K562 (cell line): ENCODE results near the gene RNPEPL1. TPM values are rescaled to one million over a fixed set of nuclear protein-coding genes. Genes with fewer than 3 reads are reported as not detected.

Experiments used
- ATAC-seq: fragments of 200-7000 bp; cut with Tn5 transposase; 3 replicates; pipeline ENCODE4 v1.9.1; 2020; ENCODE audit warnings: moderate library complexity
- BruUV-seq: library from RNA; stranded (reverse); fragments of 400-500 nt; replicated peaks from 2 replicates; lab custom pipeline; 2021; lab: Mats Ljungman, UMichigan
- CTCF ChIA-PET: fragments of 300-600 bp; formaldehyde crosslinking; extraction: SDS; loops from one replicate; lab custom pipeline; 2021; ENCODE audit warnings: low intra/inter-chr PET ratio; lab: Yijun Ruan, JAX
- POLR2A ChIA-PET: fragments of 300-600, 350-650 bp; sonication (Branson Sonifier 250); formaldehyde crosslinking; extraction: SDS; loops from one replicate; lab custom pipeline; 2021; ENCODE audit warnings: antibody characterized with exemption, inconsistent platforms; lab: Yijun Ruan, JAX
- DNase-seq, 4 experiments: peaks; one replicate each; pipeline versions ENCODE4 v3.0.0 to v3.0.0-alpha.2; 2011 to 2018; ENCODE audit warnings: low spot score in 3 of 4, mixed read lengths in 3 of 4; ENCODE audit errors: extremely low read depth in 1 of 4
- FAIRE-seq: peaks from 2 replicates; lab custom pipeline; 2011; peaks lifted over from hg19 to GRCh38; lab: Jason Lieb, UNC
- H2AFZ ChIP-seq: 2 replicates; pipeline ENCODE4 v1.6.0; 2011; ENCODE audit warnings: low read depth, low read length, control low read depth, inconsistent platforms
- H3K27ac ChIP-seq: fragments of 200-600 bp; 3 replicates; pipeline ENCODE4 v1.8.0; 2011; ENCODE audit warnings: low read depth, mild to moderate bottlenecking, control low read depth, inconsistent platforms, low read length, moderate library complexity, mixed read lengths; ENCODE audit errors: extremely low read depth
- H3K27me3 ChIP-seq, 2 experiments: fragments of 300-600 bp in 1 of 2; 2 replicates in 1 of 2; 3 replicates in 1 of 2; pipeline versions ENCODE4 v1.6.0 to v1.8.0; 2011; ENCODE audit warnings: inconsistent platforms in 2 of 2, low read length in 2 of 2, mild to moderate bottlenecking in 1 of 2, mixed read lengths in 1 of 2, moderate library complexity in 1 of 2; ENCODE audit not compliant: control insufficient read depth in 2 of 2, insufficient read depth in 2 of 2
- H3K36me3 ChIP-seq: fragments of 300-600 bp; 3 replicates; pipeline ENCODE4 v1.8.0; 2011; ENCODE audit warnings: mild to moderate bottlenecking, low read length, inconsistent platforms; ENCODE audit not compliant: control insufficient read depth, insufficient read depth
- H3K4me1 ChIP-seq, 2 experiments: fragments of 200-600 bp in 1 of 2; replicated peaks in 1 of 2; 2 replicates in 1 of 2; 3 replicates in 1 of 2; pipeline versions ENCODE4 v1.5.1 to v1.8.0; 2011; ENCODE audit warnings: inconsistent platforms in 2 of 2, low read length in 2 of 2, mild to moderate bottlenecking in 1 of 2, mixed read lengths in 1 of 2, moderate library complexity in 1 of 2; ENCODE audit not compliant: control insufficient read depth in 2 of 2, insufficient read depth in 2 of 2
- H3K4me2 ChIP-seq: 2 replicates; pipeline ENCODE4 v1.6.1; 2011; ENCODE audit warnings: low read length, control low read depth, inconsistent platforms, mixed read lengths; ENCODE audit not compliant: insufficient read depth
- H3K4me3 ChIP-seq: fragments of 200-600 bp; sonication (generic), shearing (Covaris generic); 2 replicates; pipeline ENCODE4 v1.5.1; 2016; ENCODE audit warnings: control low read depth, inconsistent platforms
- H3K79me2 ChIP-seq: fragments of 200-600 bp; 3 replicates; pipeline ENCODE4 v1.8.0; 2011; ENCODE audit warnings: low read length, inconsistent platforms; ENCODE audit not compliant: control insufficient read depth, insufficient read depth
- H3K9ac ChIP-seq, 2 experiments: 2 replicates each; pipeline versions ENCODE4 v1.6.0 to v1.6.1; 2011; ENCODE audit warnings: low read depth in 2 of 2, low read length in 2 of 2, control low read depth in 1 of 2, inconsistent platforms in 1 of 2, mild to moderate bottlenecking in 1 of 2, mixed read lengths in 1 of 2; ENCODE audit not compliant: insufficient read depth in 1 of 2
- H3K9me1 ChIP-seq: one replicate; pipeline ENCODE4 v1.6.0; 2011; ENCODE audit warnings: inconsistent platforms, mild to moderate bottlenecking, low read length, moderate library complexity; ENCODE audit not compliant: control insufficient read depth, insufficient read depth
- H3K9me3 ChIP-seq: replicated peaks from 2 replicates; pipeline ENCODE4 v1.5.1; 2011; ENCODE audit warnings: low read depth, low read length, inconsistent platforms; ENCODE audit not compliant: control insufficient read depth, insufficient read depth
- H4K20me1 ChIP-seq: replicated peaks from 2 replicates; pipeline ENCODE4 v1.6.1; 2011; ENCODE audit warnings: low read length, inconsistent platforms, mixed read lengths; ENCODE audit not compliant: control insufficient read depth, insufficient read depth
- CHD7 ChIP-seq: fragments of 200-600 bp; sonication (generic); IDR thresholded peaks from one replicate; pipeline ENCODE4 v1.6.1; 2012; ENCODE audit warnings: mild to moderate bottlenecking, low read depth, low read length, inconsistent platforms
- STAT6 ChIP-seq: sonication (generic); formaldehyde crosslinking; IDR thresholded peaks from 2 replicates; pipeline ENCODE4 v1.8.1; 2023; ENCODE audit warnings: mild to moderate bottlenecking, missing genetic modification reagents
- TOE1 ChIP-seq, 2 experiments: fragments of 450-650 bp in 1 of 2; sonication (generic) in 1 of 2; formaldehyde crosslinking in 1 of 2; IDR thresholded peaks; 2 replicates each; pipeline versions ENCODE4 v1.7.1 to v1.8.0; 2016 to 2022; ENCODE audit warnings: borderline replicate concordance in 2 of 2, mild to moderate bottlenecking in 2 of 2, antibody characterized with exemption in 1 of 2, inconsistent platforms in 1 of 2, low read depth in 1 of 2, missing genetic modification reagents in 1 of 2, moderate library complexity in 1 of 2
- WGBS: fragments of 100-300 bp; shearing (Covaris generic); methylation state at CpG from one replicate; pipeline ENCODE4 v1.1.6; 2016; ENCODE audit warnings: low coverage, mixed read lengths; ENCODE audit not compliant: insufficient coverage; ENCODE audit errors: missing lambda C conversion rate; 5-methylcytosine and 5-hydroxymethylcytosine counted together
- in situ Hi-C: fragments of 300-500 bp; cut with MboI; formaldehyde crosslinking; loops from 4 replicates; pipeline ENCODE4 v1.15.0; 2018; ENCODE audit warnings: inconsistent platforms, mixed read lengths
- intact Hi-C: fragments of 100-400 bp; cut with micrococcal nuclease; formaldehyde crosslinking; loops from 2 replicates; pipeline ENCODE4 v1.14.2; 2022
- polyA plus RNA-seq, 8 experiments: library from polyadenylated mRNA; depleted of rRNA in 4 of 8; stranded (reverse) in 5 of 8; unstranded in 3 of 8; fragments of >200 nt; fragmentation: Nextera tagmentation in 2 of 8; fragmentation: Illumina TruSeq in 1 of 8; extraction: Ambion mirVana in 2 of 8; extraction: Trizol in 1 of 8; gene quantifications; 2 replicates each; pipeline versions ENCODE4 v1.2.1 to v1.2.3, GENCODE V29; 2011 to 2014; ENCODE audit warnings: inconsistent platforms in 1 of 8, missing spikeins in 1 of 8
- total RNA-seq, 7 experiments: library from RNA; depleted of rRNA in 6 of 7; stranded (reverse); fragments of >200 nt in 6 of 7; fragmentation: Illumina TruSeq in 2 of 7; extraction: Trizol in 2 of 7; gene quantifications; 2 replicates each; pipeline versions ENCODE4 v1.2.1 to v1.2.3, GENCODE V29; 2011 to 2021; ENCODE audit warnings: low replicate concordance in 1 of 7

RNPEPL1 gene
- total and polyA plus RNA-seq, 9 of the 15 experiments (the other 6 are each of a cell fraction or from before 2014, with no cell fraction given): 0.07 to 38.7 (median 5.6) TPM

GRCh38 chr2:240600451-240600961 lies 32.2 kb downstream of the RNPEPL1 start (continued):
- no peak for TF ChIP-seq TOE1 (IDR thresholded peaks at IDR 0.05; ENCODE audit: borderline replicate concordance)
- no peak for TF ChIP-seq TOE1 (CRISPR knock-in tag; IDR thresholded peaks at IDR 0.05; ENCODE audit: borderline replicate concordance, low read depth)

- H3K4me3 ChIP-seq: no peak overlapping the region
- H3K9me3 ChIP-seq: no peaks in the 10 kb centered on the region
- ATAC-seq (no peak), FAIRE-seq (no peak), DNase-seq (no peak)
- ChIA-PET CTCF (no interaction called here), POLR2A (no interaction called here)
- 76% methylated on average over 10 of the region's 20 CpGs for WGBS
- intact Hi-C loops (no loop called here), in situ Hi-C loops (no loop called here)
- no TSS peak for BruUV-seq
- H2AFZ ChIP-seq: no peak overlapping the region
- no peak overlapping the region for H3K27ac ChIP-seq
- peaks cover 4 to 32% of the 10 kb centered on the region in 2 experiments; a peak in 3 of 5 replicates for H3K4me1 ChIP-seq
- H3K4me2 ChIP-seq: no peak overlapping the region
- H3K27me3 ChIP-seq: no peaks in the 10 kb centered on the region
- H3K9me1 ChIP-seq: no peaks in the 10 kb centered on the region
- H3K9ac ChIP-seq: no peak overlapping the region
- no peaks in the 10 kb centered on the region for H3K79me2 ChIP-seq
- H3K36me3 ChIP-seq: peaks cover under 1% of the 10 kb centered on the region; the same call in 1 of the 3 replicates
- no peaks in the 10 kb centered on the region for H4K20me1 ChIP-seq
- TF ChIP-seq CHD7: no peak
- no peak for TF ChIP-seq STAT6 (CRISPR knock-in tag)
Measured at GRCh38 chr2:240601061-240601830, 33.0 kb downstream of the RNPEPL1 start.
